ENCODE results near the gene RNF186.
"Not testable (repeated sequence)": the region's sequence is repeated elsewhere in the genome, so short reads cannot be mapped to it uniquely, and the experiment has no call there.

The RNF186 gene

GRCh38 chr1:19818324-19818723, 3.2 kb upstream of the RNF186 start:
- Mint-ChIP-seq H3K27ac (no peak overlapping the region), H3K27me3 (ENCODE audit: low read depth) (peaks cover 5% of the 10 kb centered on the region), H3K4me1 (peaks cover 28% of the 10 kb centered on the region), H3K36me3 (ENCODE audit: low read depth) (no peaks in the 10 kb centered on the region), H3K4me3 (no peak overlapping the region), H3K9me3 (no peaks in the 10 kb centered on the region)
- no peak for TF ChIP-seq CTCF (IDR thresholded peaks at IDR 0.05; ENCODE audit: unreplicated experiment in 3 of 3)

DNA sequence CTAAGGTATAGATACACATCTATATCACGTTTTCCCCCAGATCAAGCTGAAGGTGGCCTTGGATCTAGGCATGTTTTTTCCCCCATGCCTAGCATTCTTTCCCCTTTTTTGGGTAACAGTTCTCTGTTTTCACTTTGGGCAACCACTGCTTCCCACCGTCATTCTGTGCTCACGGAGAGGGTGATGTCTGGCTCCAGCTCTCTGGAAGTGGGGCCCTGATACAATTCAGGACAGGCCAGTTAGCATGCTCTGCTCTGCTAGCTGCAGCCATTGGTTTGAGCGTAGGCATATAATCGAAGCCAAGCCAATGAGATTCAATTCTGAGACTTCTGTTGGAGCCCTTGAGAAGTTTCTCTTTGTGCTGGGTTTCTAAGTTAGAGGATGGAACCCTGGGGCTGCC, 2.1 kb upstream of the RNF186 start:
- peak overlapping the region in 2 of 3 experiments; percentile 70 to 73 for H3K27ac Mint-ChIP-seq
- H3K36me3 Mint-ChIP-seq (ENCODE audit: low read depth), result no peaks in the 10 kb centered on the region
- peaks cover 5% of the 10 kb centered on the region for H3K27me3 Mint-ChIP-seq (ENCODE audit: low read depth)
- peaks cover 37% of the 10 kb centered on the region for H3K4me1 Mint-ChIP-seq
- no peak for TF ChIP-seq CTCF (IDR thresholded peaks at IDR 0.05; ENCODE audit: unreplicated experiment in 3 of 3)
- no peak overlapping the region for H3K4me3 Mint-ChIP-seq
- H3K9me3 Mint-ChIP-seq, result no peaks in the 10 kb centered on the region

DNA sequence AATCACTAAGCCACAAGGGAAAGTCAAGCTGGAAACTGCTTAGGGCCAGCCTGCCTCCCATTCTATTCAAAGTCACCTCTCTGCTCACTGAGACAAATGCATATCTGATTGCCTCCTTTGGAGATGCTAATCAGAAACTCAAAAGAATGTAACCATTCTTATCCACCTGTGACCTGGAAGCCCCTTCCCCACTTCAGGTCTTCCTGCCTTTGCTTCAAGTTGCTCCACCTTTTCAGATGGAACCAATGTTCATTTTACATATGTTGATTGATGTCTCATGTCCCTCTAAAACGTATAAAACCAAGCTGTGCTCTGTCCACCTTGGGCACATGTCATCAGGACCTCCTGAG, 1.6 kb upstream of the RNF186 start:
- H3K4me1 Mint-ChIP-seq, result peaks cover 37% of the 10 kb centered on the region
- H3K4me3 Mint-ChIP-seq, result peak overlapping the region in 1 of 3 experiments; percentile 47
- H3K9me3 Mint-ChIP-seq; H3K27me3 Mint-ChIP-seq (ENCODE audit: low read depth); H3K36me3 Mint-ChIP-seq (ENCODE audit: low read depth): not testable (repeated sequence)
- H3K27ac Mint-ChIP-seq, result peak overlapping the region; percentile 57 to 73 (median 70)

DNA sequence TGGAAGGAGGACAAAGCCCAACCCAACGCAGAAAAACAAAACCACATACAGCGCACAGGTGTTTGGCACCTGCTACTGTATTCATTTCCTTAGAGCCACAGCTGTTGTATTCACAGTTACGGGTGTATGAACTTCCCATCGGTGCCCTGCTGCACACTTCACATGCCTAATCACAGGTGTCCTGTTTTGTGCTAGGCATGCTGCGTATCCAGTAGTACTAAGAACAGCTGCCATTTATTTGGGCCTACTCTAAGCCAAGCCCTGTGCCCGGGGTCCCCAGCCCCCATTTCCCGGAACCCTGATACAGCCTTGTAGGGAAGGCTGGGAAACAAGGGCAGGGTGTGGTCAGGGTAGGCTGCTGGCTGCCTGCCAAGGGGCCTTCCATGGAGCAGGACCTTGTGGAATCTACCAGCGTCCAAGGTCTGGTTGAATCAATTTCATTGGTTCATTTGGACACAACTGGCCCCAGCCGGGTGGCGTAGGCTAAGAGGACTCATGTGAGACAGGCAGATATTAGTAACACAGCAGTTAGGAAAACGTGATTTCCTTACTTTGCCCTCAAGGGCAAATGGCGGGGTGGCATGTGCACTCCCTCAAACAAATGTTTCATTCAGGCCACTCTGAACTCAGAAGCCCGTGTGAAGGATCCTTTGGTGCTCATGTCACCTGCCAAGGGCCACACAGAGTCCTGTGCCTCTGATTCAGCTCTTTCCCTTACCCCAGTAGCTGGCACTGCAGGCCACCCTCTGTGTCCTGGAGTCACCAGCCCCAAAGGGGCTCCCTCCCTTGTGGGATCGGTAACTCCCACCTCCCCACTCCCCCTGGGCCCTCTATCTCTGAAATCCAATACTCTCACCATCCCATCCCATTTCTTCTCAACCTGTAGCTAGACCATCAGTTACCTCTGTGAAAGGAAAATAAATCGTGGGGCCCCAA, 986 bp upstream of the RNF186 start:
- H3K9me3 Mint-ChIP-seq, result peaks cover under 1% of the 10 kb centered on the region
- peak overlapping the region in 1 of 3 experiments; percentile 47 for H3K4me3 Mint-ChIP-seq
- no peaks in the 10 kb centered on the region for H3K36me3 Mint-ChIP-seq (ENCODE audit: low read depth)
- H3K27ac Mint-ChIP-seq, result peak overlapping the region; percentile 70 to 75 (median 73)
- H3K4me1 Mint-ChIP-seq, result peaks cover 37% of the 10 kb centered on the region
- peaks cover 5% of the 10 kb centered on the region for H3K27me3 Mint-ChIP-seq (ENCODE audit: low read depth)
- no peak for TF ChIP-seq CTCF (IDR thresholded peaks at IDR 0.05; ENCODE audit: unreplicated experiment in 3 of 3)

GRCh38 chr1:19814244-19814661, 830 bp downstream of the RNF186 start:
- TF ChIP-seq CTCF (IDR thresholded peaks at IDR 0.05; ENCODE audit: unreplicated experiment in 3 of 3), result no peak
- no peak overlapping the region for H3K4me3 Mint-ChIP-seq
- H3K36me3 Mint-ChIP-seq (ENCODE audit: low read depth), result no peaks in the 10 kb centered on the region
- H3K27ac Mint-ChIP-seq, result peak overlapping the region; percentile 62 to 82 (median 67)
- peaks cover 4% of the 10 kb centered on the region for H3K9me3 Mint-ChIP-seq
- H3K27me3 Mint-ChIP-seq (ENCODE audit: low read depth), result peaks cover 5% of the 10 kb centered on the region
- H3K4me1 Mint-ChIP-seq, result peaks cover 37% of the 10 kb centered on the region

DNA sequence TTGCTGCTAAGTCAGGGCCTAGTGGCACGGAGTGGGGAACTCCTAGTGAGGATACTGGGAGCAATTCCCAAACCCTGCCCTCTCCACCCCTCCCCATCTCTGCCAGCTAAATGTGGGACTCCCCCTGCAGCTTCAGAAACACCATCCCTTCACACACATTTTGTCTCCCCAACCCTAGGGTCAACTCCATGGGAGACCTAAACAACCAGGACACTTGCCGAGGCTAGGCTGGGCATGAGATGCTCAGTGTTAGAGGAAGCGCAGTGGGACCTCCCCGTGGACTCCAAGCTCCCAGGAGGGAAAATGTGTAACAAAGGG, 1.5 kb downstream of the RNF186 start:
- Mint-ChIP-seq H3K36me3 (ENCODE audit: low read depth) (no peaks in the 10 kb centered on the region), H3K27me3 (ENCODE audit: low read depth) (peaks cover 5% of the 10 kb centered on the region), H3K9me3 (peaks cover 7% of the 10 kb centered on the region), H3K27ac (peak overlapping the region in 2 of 3 experiments; percentile 62 to 67), H3K4me3 (no peak overlapping the region), H3K4me1 (peaks cover 37% of the 10 kb centered on the region)
- no peak for TF ChIP-seq CTCF (IDR thresholded peaks at IDR 0.05; ENCODE audit: unreplicated experiment in 3 of 3)
